Measurements from ENCODE around the gene KAT2B.

- TF ChIP-seq POLR2A (IDR thresholded peaks at IDR 0.05) (no peak), CTCF (IDR thresholded peaks at IDR 0.05) (no peak), POLR2AphosphoS5 (IDR thresholded peaks at IDR 0.05) (no peak)
These were observed 160.9 kb downstream of the KAT2B start for GRCh38 chr3:20201143-20201542.
